WTC11 (cell line): ENCODE results near the gene RRP8. TPM values are rescaled to one million over a fixed set of nuclear protein-coding genes. Genes with fewer than 3 reads are reported as not detected.
A peak's percentile ranks its signal among the peaks of the same experiment; 100 is the strongest.

Experiments
- ATAC-seq: fragments of 200-7000 bp; cut with Tn5 transposase; 2 replicates; pipeline ENCODE4 v1.10.0; 2021; ENCODE audit warnings: mild to moderate bottlenecking, moderate library complexity
- CTCF ChIA-PET: fragments of 300-600 bp; sonication (Branson Sonifier 250); formaldehyde crosslinking; loops from one replicate; lab custom pipeline; 2021; ENCODE audit warnings: antibody characterized with exemption; lab: Charles Lee
- POLR2A ChIA-PET: fragments of 350-600 bp; sonication (Branson Sonifier 250); formaldehyde crosslinking; loops from one replicate; lab custom pipeline; 2021; ENCODE audit warnings: antibody characterized with exemption; lab: Charles Lee
- DNase-seq: peaks from one replicate; pipeline ENCODE4 v3.0.0; 2021; ENCODE audit warnings: low spot score
- H3K27ac Mint-ChIP-seq: 2 replicates; pipeline ENCODE4 v1.8.0; 2021; ENCODE audit warnings: mixed read lengths
- H3K27me3 Mint-ChIP-seq: 2 replicates; pipeline ENCODE4 v1.8.0; 2021; ENCODE audit warnings: low read depth, mild to moderate bottlenecking, moderate library complexity, mixed read lengths
- H3K36me3 Mint-ChIP-seq: 2 replicates; pipeline ENCODE4 v1.8.0; 2021; ENCODE audit warnings: mixed read lengths
- H3K4me1 Mint-ChIP-seq: 2 replicates; pipeline ENCODE4 v1.8.0; 2022; ENCODE audit warnings: mixed read lengths
- H3K4me3 Mint-ChIP-seq: 2 replicates; pipeline ENCODE4 v1.8.0; 2021; ENCODE audit warnings: mild to moderate bottlenecking, moderate library complexity, mixed read lengths
- H3K9me3 Mint-ChIP-seq: 2 replicates; pipeline ENCODE4 v1.8.0; 2021; ENCODE audit warnings: mixed read lengths
- ATF1 ChIP-seq: sonication (generic); formaldehyde crosslinking; IDR thresholded peaks from 2 replicates; pipeline ENCODE4 v1.8.1; 2023; ENCODE audit warnings: mild to moderate bottlenecking, moderate library complexity, missing genetic modification reagents
- CREB1 ChIP-seq: sonication (generic); formaldehyde crosslinking; IDR thresholded peaks from 2 replicates; pipeline ENCODE4 v1.8.0; 2023; ENCODE audit warnings: mild to moderate bottlenecking, missing genetic modification reagents
- CREM ChIP-seq: sonication (generic); formaldehyde crosslinking; IDR thresholded peaks from 2 replicates; pipeline ENCODE4 v1.8.1; 2022; ENCODE audit warnings: mild to moderate bottlenecking, missing genetic modification reagents, moderate library complexity
- EMX1 ChIP-seq: fragments of 250-450 bp; sonication (Bioruptor Pico); IDR thresholded peaks from 2 replicates; pipeline ENCODE4 v1.8.0; 2021; ENCODE audit warnings: mild to moderate bottlenecking
- FOXJ3 ChIP-seq: sonication (generic); formaldehyde crosslinking; IDR thresholded peaks from 2 replicates; pipeline ENCODE4 v1.9.0; 2021; ENCODE audit warnings: missing genetic modification reagents, mild to moderate bottlenecking, borderline replicate concordance
- GTF2I ChIP-seq: fragments of 250-450 bp; sonication (Bioruptor Pico); conservative IDR thresholded peaks from 2 replicates; pipeline ENCODE4 v1.4.0; 2021; ENCODE audit warnings: mild to moderate bottlenecking
- HMGA2 ChIP-seq: fragments of 250-450 bp; sonication (Bioruptor Pico); IDR thresholded peaks from 2 replicates; pipeline ENCODE4 v1.4.0; 2021; ENCODE audit warnings: mild to moderate bottlenecking, moderate library complexity
- JUN ChIP-seq: sonication (generic); formaldehyde crosslinking; IDR thresholded peaks from 2 replicates; pipeline ENCODE4 v1.8.0; 2023; ENCODE audit warnings: mild to moderate bottlenecking, missing genetic modification reagents
- NR2C2 ChIP-seq: sonication (generic); formaldehyde crosslinking; IDR thresholded peaks from 2 replicates; pipeline ENCODE4 v1.8.0; 2022; ENCODE audit warnings: mild to moderate bottlenecking, missing genetic modification reagents
- PRRX2 ChIP-seq: fragments of 250-450 bp; sonication (Bioruptor Pico); IDR thresholded peaks from 2 replicates; pipeline ENCODE4 v1.8.0; 2021; ENCODE audit warnings: mild to moderate bottlenecking
- RORB ChIP-seq: fragments of 250-450 bp; sonication (Bioruptor Pico); IDR thresholded peaks from 2 replicates; pipeline ENCODE4 v1.9.0; 2021; ENCODE audit warnings: mild to moderate bottlenecking
- SMAD4 ChIP-seq: sonication (generic); formaldehyde crosslinking; IDR thresholded peaks from 2 replicates; pipeline ENCODE4 v1.8.0; 2022; ENCODE audit warnings: mild to moderate bottlenecking, missing genetic modification reagents
- ZNF317 ChIP-seq: sonication (generic); formaldehyde crosslinking; IDR thresholded peaks from 2 replicates; pipeline ENCODE4 v1.8.1; 2023; ENCODE audit warnings: low read depth, mild to moderate bottlenecking, moderate library complexity, missing genetic modification reagents, borderline replicate concordance
- total RNA-seq: library from RNA; stranded (reverse); gene quantifications from 3 replicates; pipeline ENCODE4 v1.2.3, GENCODE V29; 2021
- TF ChIP-seq, protein P1 (sequence below): sonication (generic); formaldehyde crosslinking; IDR thresholded peaks from 2 replicates; pipeline ENCODE4 v1.8.1; 2022; ENCODE audit warnings: mild to moderate bottlenecking, moderate library complexity, missing genetic modification reagents
- TF ChIP-seq, protein P2 (sequence below): sonication (generic); formaldehyde crosslinking; IDR thresholded peaks from 2 replicates; pipeline ENCODE4 v1.8.1; 2023; ENCODE audit warnings: mild to moderate bottlenecking, missing genetic modification reagents, moderate library complexity
- TF ChIP-seq, protein P3 (sequence below): sonication (generic); formaldehyde crosslinking; conservative IDR thresholded peaks from 2 replicates; pipeline ENCODE4 v1.8.1; 2022; ENCODE audit warnings: mild to moderate bottlenecking, missing genetic modification reagents
- TF ChIP-seq, protein P4 (sequence below): fragments of 200-600 bp; IDR thresholded peaks from 2 replicates; pipeline ENCODE4 v1.8.0; 2022; ENCODE audit warnings: antibody characterized with exemption
- TF ChIP-seq, protein P5 (sequence below): sonication (generic); formaldehyde crosslinking; IDR thresholded peaks from 2 replicates; pipeline ENCODE4 v1.8.1; 2022; ENCODE audit warnings: low read depth, missing genetic modification reagents, borderline replicate concordance
- TF ChIP-seq, protein P6 (sequence below): sonication (generic); formaldehyde crosslinking; IDR thresholded peaks from 2 replicates; pipeline ENCODE4 v1.8.1; 2022; ENCODE audit warnings: mild to moderate bottlenecking, missing genetic modification reagents, moderate library complexity, borderline replicate concordance
- TF ChIP-seq, protein P7 (sequence below): sonication (generic); formaldehyde crosslinking; IDR thresholded peaks from 2 replicates; pipeline ENCODE4 v1.8.0; 2023; ENCODE audit warnings: mild to moderate bottlenecking, missing genetic modification reagents
- TF ChIP-seq, protein P8 (sequence below): sonication (generic); formaldehyde crosslinking; IDR thresholded peaks from 2 replicates; pipeline ENCODE4 v1.8.1; 2022; ENCODE audit warnings: low read depth, mild to moderate bottlenecking, moderate library complexity, missing genetic modification reagents, borderline replicate concordance
- TF ChIP-seq, protein P9 (sequence below): sonication (generic); formaldehyde crosslinking; IDR thresholded peaks from 2 replicates; pipeline ENCODE4 v1.8.0; 2023; ENCODE audit warnings: missing genetic modification reagents

Gene RRP8
- total RNA-seq, 1 experiment from 2014 or later: 15.0 TPM

DNA sequence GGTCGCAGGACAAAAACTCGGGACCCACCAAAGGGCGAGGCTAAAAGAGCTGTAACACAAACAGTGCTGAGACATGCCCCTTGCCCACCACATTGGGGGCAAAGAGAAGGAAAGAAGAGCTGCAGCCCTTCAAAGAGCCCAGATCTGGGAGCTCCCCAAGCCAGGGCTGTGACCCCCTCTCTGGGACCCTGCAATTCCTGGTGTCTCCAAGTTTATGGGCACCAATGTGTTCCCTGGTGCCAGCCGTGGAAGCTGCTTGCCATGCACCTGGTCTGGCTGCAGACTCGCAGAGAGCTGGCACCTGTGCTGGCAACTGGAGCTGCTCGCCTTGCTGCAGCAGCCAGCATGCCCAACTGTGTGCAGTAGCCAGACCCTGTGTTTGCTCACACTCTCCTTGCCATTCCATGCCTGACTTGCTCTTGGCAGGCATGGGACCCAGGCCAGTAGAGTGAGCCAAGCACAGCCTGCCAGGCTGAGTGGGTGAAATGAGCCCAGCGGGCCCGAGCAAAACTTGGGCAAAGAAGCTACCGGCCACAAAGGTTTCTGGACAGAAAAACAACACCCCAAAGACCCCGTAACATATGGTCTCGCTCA lies 16.0 kb downstream of the RRP8 start (continued):
- TF ChIP-seq CREM (CRISPR knock-in tag) (no peak), HMGA2 (CRISPR knock-in tag) (no peak)

DNA sequence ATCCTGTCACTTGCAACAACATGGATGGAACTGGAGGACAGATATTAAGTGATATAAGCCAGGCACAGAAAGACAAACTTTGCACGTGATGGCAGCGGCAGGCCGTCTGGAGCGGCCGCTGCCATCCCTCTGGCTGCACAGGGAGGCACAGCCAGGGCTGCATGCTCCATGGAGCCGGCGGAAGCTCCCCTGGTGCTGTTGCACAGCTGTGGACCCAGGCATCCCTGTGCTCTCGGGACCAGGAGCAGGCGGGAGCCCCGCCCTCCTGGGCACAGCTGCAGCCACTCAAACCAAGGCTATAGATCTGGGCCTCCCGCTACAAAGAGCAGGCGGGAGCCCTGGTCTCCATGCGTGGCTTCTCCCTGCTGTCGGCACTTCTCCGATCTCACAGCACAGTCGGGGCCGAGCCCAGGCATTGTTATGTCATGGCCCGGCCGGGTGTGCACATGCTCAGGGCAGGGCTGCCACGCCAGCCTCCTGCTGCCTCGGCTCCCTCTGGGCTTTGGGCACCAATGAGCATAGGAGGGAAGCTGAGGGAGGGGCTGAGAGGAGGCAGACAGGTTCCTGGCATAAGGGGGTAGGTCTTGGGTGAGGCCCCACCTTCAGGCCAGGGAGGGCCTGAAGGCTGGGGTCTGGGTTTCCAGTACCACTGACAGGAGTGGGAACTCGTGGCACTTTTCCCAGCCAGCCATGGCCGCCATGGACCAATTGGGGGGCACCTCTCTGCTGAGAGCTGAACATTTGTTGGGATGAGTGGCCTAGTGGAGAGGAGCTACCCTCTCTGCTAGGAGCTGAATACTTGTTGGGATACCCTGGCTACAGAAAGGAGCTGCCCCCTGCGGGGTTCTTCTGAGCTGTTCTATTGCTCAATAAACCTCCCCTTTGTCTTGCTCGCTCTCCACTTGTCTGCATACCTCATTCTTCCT lies 16.7 kb downstream of the RRP8 start:
- POLR2A ChIA-PET: interaction anchor here (1.1 kb wide), 1 partner anchor 105 kb away, joined by 3 read pairs; the partner anchor contains the start of genes ARFIP2 and TIMM10B
- DNase-seq: no peak
- TF ChIP-seq EMX1 (no peak), FOXJ3 (CRISPR knock-in tag) (no peak), ZNF317 (no peak), SMAD4 (CRISPR knock-in tag) (no peak), JUN (CRISPR knock-in tag) (no peak), PRRX2 (no peak), GTF2I (CRISPR knock-in tag) (no peak), ATF1 (CRISPR knock-in tag) (no peak), CREB1 (CRISPR knock-in tag) (no peak), RORB (CRISPR knock-in tag) (no peak), NR2C2 (CRISPR knock-in tag) (no peak)
- TF ChIP-seq, protein P1, sequence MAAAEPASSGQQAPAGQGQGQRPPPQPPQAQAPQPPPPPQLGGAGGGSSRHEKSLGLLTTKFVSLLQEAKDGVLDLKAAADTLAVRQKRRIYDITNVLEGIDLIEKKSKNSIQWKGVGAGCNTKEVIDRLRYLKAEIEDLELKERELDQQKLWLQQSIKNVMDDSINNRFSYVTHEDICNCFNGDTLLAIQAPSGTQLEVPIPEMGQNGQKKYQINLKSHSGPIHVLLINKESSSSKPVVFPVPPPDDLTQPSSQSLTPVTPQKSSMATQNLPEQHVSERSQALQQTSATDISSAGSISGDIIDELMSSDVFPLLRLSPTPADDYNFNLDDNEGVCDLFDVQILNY: no peak
- TF ChIP-seq, protein P2, sequence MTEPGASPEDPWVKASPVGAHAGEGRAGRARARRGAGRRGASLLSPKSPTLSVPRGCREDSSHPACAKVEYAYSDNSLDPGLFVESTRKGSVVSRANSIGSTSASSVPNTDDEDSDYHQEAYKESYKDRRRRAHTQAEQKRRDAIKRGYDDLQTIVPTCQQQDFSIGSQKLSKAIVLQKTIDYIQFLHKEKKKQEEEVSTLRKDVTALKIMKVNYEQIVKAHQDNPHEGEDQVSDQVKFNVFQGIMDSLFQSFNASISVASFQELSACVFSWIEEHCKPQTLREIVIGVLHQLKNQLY (CRISPR knock-in tag): no peak
- TF ChIP-seq, protein P3, sequence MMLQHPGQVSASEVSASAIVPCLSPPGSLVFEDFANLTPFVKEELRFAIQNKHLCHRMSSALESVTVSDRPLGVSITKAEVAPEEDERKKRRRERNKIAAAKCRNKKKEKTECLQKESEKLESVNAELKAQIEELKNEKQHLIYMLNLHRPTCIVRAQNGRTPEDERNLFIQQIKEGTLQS (CRISPR knock-in tag): no peak
- TF ChIP-seq, protein P4, sequence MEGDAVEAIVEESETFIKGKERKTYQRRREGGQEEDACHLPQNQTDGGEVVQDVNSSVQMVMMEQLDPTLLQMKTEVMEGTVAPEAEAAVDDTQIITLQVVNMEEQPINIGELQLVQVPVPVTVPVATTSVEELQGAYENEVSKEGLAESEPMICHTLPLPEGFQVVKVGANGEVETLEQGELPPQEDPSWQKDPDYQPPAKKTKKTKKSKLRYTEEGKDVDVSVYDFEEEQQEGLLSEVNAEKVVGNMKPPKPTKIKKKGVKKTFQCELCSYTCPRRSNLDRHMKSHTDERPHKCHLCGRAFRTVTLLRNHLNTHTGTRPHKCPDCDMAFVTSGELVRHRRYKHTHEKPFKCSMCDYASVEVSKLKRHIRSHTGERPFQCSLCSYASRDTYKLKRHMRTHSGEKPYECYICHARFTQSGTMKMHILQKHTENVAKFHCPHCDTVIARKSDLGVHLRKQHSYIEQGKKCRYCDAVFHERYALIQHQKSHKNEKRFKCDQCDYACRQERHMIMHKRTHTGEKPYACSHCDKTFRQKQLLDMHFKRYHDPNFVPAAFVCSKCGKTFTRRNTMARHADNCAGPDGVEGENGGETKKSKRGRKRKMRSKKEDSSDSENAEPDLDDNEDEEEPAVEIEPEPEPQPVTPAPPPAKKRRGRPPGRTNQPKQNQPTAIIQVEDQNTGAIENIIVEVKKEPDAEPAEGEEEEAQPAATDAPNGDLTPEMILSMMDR: no peak
- TF ChIP-seq, protein P5, sequence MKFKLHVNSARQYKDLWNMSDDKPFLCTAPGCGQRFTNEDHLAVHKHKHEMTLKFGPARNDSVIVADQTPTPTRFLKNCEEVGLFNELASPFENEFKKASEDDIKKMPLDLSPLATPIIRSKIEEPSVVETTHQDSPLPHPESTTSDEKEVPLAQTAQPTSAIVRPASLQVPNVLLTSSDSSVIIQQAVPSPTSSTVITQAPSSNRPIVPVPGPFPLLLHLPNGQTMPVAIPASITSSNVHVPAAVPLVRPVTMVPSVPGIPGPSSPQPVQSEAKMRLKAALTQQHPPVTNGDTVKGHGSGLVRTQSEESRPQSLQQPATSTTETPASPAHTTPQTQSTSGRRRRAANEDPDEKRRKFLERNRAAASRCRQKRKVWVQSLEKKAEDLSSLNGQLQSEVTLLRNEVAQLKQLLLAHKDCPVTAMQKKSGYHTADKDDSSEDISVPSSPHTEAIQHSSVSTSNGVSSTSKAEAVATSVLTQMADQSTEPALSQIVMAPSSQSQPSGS (CRISPR knock-in tag): no peak
- TF ChIP-seq, protein P6, sequence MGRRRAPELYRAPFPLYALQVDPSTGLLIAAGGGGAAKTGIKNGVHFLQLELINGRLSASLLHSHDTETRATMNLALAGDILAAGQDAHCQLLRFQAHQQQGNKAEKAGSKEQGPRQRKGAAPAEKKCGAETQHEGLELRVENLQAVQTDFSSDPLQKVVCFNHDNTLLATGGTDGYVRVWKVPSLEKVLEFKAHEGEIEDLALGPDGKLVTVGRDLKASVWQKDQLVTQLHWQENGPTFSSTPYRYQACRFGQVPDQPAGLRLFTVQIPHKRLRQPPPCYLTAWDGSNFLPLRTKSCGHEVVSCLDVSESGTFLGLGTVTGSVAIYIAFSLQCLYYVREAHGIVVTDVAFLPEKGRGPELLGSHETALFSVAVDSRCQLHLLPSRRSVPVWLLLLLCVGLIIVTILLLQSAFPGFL (CRISPR knock-in tag): no peak
- TF ChIP-seq, protein P7, sequence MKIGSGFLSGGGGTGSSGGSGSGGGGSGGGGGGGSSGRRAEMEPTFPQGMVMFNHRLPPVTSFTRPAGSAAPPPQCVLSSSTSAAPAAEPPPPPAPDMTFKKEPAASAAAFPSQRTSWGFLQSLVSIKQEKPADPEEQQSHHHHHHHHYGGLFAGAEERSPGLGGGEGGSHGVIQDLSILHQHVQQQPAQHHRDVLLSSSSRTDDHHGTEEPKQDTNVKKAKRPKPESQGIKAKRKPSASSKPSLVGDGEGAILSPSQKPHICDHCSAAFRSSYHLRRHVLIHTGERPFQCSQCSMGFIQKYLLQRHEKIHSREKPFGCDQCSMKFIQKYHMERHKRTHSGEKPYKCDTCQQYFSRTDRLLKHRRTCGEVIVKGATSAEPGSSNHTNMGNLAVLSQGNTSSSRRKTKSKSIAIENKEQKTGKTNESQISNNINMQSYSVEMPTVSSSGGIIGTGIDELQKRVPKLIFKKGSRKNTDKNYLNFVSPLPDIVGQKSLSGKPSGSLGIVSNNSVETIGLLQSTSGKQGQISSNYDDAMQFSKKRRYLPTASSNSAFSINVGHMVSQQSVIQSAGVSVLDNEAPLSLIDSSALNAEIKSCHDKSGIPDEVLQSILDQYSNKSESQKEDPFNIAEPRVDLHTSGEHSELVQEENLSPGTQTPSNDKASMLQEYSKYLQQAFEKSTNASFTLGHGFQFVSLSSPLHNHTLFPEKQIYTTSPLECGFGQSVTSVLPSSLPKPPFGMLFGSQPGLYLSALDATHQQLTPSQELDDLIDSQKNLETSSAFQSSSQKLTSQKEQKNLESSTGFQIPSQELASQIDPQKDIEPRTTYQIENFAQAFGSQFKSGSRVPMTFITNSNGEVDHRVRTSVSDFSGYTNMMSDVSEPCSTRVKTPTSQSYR (CRISPR knock-in tag): no peak
- TF ChIP-seq, protein P8, sequence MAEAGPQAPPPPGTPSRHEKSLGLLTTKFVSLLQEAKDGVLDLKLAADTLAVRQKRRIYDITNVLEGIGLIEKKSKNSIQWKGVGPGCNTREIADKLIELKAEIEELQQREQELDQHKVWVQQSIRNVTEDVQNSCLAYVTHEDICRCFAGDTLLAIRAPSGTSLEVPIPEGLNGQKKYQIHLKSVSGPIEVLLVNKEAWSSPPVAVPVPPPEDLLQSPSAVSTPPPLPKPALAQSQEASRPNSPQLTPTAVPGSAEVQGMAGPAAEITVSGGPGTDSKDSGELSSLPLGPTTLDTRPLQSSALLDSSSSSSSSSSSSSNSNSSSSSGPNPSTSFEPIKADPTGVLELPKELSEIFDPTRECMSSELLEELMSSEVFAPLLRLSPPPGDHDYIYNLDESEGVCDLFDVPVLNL (CRISPR knock-in tag): no peak
- TF ChIP-seq, protein P9, sequence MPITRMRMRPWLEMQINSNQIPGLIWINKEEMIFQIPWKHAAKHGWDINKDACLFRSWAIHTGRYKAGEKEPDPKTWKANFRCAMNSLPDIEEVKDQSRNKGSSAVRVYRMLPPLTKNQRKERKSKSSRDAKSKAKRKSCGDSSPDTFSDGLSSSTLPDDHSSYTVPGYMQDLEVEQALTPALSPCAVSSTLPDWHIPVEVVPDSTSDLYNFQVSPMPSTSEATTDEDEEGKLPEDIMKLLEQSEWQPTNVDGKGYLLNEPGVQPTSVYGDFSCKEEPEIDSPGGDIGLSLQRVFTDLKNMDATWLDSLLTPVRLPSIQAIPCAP: no peak
- TF ChIP-seq, all 79 proteins: peak for 0
- H3K9me3 Mint-ChIP-seq: peaks cover 34% of the 10 kb centered on the region
- peak; percentile 84 for ATAC-seq
- H3K4me3 Mint-ChIP-seq: no peak overlapping the region; the same call in 1 of the 2 replicates
- no peaks in the 10 kb centered on the region for H3K4me1 Mint-ChIP-seq
- no peak overlapping the region for H3K27ac Mint-ChIP-seq
- peaks cover 3% of the 10 kb centered on the region for H3K36me3 Mint-ChIP-seq
- CTCF ChIA-PET: interaction anchor here (0.9 to 1.8 kb wide), 5 partner anchors 16 to 208 kb away, joined by 3 to 12 read pairs (median 6); partner anchors contain the start of gene TAF10
- H3K27me3 Mint-ChIP-seq: no peaks in the 10 kb centered on the region
